ENCODE results near the gene SVBP. TPM values are rescaled to one million over a fixed set of nuclear protein-coding genes. Genes with fewer than 3 reads are reported as not detected.

Gene SVBP
- total RNA-seq, 3 donors from 2014 or later (not counting 1 experiment from before 2014, with no cell fraction given): 13.8 to 16.1 (median 15.2) TPM

- no peak for DNase-seq
- Mint-ChIP-seq H3K9me3 (no peaks in the 10 kb centered on the region), H3K4me3 (no peak overlapping the region), H3K4me1 (peaks cover 3 to 14% of the 10 kb centered on the region in 2 donors), H3K27me3 (ENCODE audit: low read depth in 2 of 2) (no peaks in the 10 kb centered on the region), H3K36me3 (no peaks in the 10 kb centered on the region), H3K27ac (no peak overlapping the region)
- Histone ChIP-seq H3K36me3 (ENCODE audit: control insufficient read depth, insufficient read depth, low read length) (no peaks in the 10 kb centered on the region), H3K27me3 (ENCODE audit: control insufficient read depth, insufficient read depth, low read length) (no peaks in the 10 kb centered on the region), H3K27ac (ENCODE audit: low read length) (no peak overlapping the region), H3K4me1 (ENCODE audit: control insufficient read depth, insufficient read depth, low read length) (no peaks in the 10 kb centered on the region), H3K4me3 (ENCODE audit: low read length) (no peak overlapping the region), H3K9me3 (ENCODE audit: control insufficient read depth, insufficient read depth, low read length) (no peaks in the 10 kb centered on the region)
- intact Hi-C loops (cut with micrococcal nuclease): no loop called here
- TF ChIP-seq, protein P1, sequence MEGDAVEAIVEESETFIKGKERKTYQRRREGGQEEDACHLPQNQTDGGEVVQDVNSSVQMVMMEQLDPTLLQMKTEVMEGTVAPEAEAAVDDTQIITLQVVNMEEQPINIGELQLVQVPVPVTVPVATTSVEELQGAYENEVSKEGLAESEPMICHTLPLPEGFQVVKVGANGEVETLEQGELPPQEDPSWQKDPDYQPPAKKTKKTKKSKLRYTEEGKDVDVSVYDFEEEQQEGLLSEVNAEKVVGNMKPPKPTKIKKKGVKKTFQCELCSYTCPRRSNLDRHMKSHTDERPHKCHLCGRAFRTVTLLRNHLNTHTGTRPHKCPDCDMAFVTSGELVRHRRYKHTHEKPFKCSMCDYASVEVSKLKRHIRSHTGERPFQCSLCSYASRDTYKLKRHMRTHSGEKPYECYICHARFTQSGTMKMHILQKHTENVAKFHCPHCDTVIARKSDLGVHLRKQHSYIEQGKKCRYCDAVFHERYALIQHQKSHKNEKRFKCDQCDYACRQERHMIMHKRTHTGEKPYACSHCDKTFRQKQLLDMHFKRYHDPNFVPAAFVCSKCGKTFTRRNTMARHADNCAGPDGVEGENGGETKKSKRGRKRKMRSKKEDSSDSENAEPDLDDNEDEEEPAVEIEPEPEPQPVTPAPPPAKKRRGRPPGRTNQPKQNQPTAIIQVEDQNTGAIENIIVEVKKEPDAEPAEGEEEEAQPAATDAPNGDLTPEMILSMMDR (IDR thresholded peaks at IDR 0.05): no peak
- 57% methylated on average over 1 of the region's 2 CpGs for WGBS (ENCODE audit: insufficient coverage)
- ATAC-seq: no peak
These were observed 5.7 kb upstream of the SVBP start for GRCh38 chr1:42822800-42823392.

GRCh38 chr1:42821690-42822089 lies 4.5 kb upstream of the SVBP start:
- no peaks in the 10 kb centered on the region for H3K9me3 Mint-ChIP-seq
- ATAC-seq (no peak), DNase-seq (no peak)
- peaks cover 11 to 21% of the 10 kb centered on the region in 2 donors for H3K4me1 Mint-ChIP-seq
- H3K4me1 ChIP-seq (ENCODE audit: control insufficient read depth, insufficient read depth, low read length): peaks cover under 1% of the 10 kb centered on the region
- no peaks in the 10 kb centered on the region for H3K27me3 ChIP-seq (ENCODE audit: control insufficient read depth, insufficient read depth, low read length)
- intact Hi-C loops (cut with micrococcal nuclease): no loop called here
- no peak overlapping the region for H3K4me3 ChIP-seq (ENCODE audit: low read length)
- H3K27ac ChIP-seq (ENCODE audit: low read length): no peak overlapping the region
- no peaks in the 10 kb centered on the region for H3K9me3 ChIP-seq (ENCODE audit: control insufficient read depth, insufficient read depth, low read length)
- no peaks in the 10 kb centered on the region for H3K36me3 ChIP-seq (ENCODE audit: control insufficient read depth, insufficient read depth, low read length)
- 81% methylated on average over 2 of the region's 2 CpGs for WGBS (ENCODE audit: insufficient coverage)
- H3K36me3 Mint-ChIP-seq: no peaks in the 10 kb centered on the region
- H3K4me3 Mint-ChIP-seq: no peak overlapping the region
- H3K27ac Mint-ChIP-seq: no peak overlapping the region
- TF ChIP-seq, protein P1 (IDR thresholded peaks at IDR 0.05): no peak
- H3K27me3 Mint-ChIP-seq (ENCODE audit: low read depth in 2 of 2): no peaks in the 10 kb centered on the region

GRCh38 chr1:42820813-42821212 lies 3.6 kb upstream of the SVBP start:
- no peak for DNase-seq
- no peak for ATAC-seq
- 100% methylated on average over 1 of the region's 1 CpG for WGBS (ENCODE audit: insufficient coverage)
- H3K36me3 ChIP-seq (ENCODE audit: control insufficient read depth, insufficient read depth, low read length): no peaks in the 10 kb centered on the region
- H3K27me3 Mint-ChIP-seq (ENCODE audit: low read depth in 2 of 2): no peaks in the 10 kb centered on the region
- H3K27ac ChIP-seq (ENCODE audit: low read length): no peak overlapping the region
- TF ChIP-seq, protein P1 (IDR thresholded peaks at IDR 0.05): no peak
- H3K27me3 ChIP-seq (ENCODE audit: control insufficient read depth, insufficient read depth, low read length): no peaks in the 10 kb centered on the region
- no peaks in the 10 kb centered on the region for H3K9me3 Mint-ChIP-seq
- H3K9me3 ChIP-seq (ENCODE audit: control insufficient read depth, insufficient read depth, low read length): no peaks in the 10 kb centered on the region
- no peak overlapping the region for H3K27ac Mint-ChIP-seq
- no peak overlapping the region for H3K4me3 ChIP-seq (ENCODE audit: low read length)
- H3K36me3 Mint-ChIP-seq: no peaks in the 10 kb centered on the region
- intact Hi-C loops (cut with micrococcal nuclease): no loop called here
- no peak overlapping the region for H3K4me3 Mint-ChIP-seq
- H3K4me1 Mint-ChIP-seq: peaks cover 19 to 29% of the 10 kb centered on the region in 2 donors
- H3K4me1 ChIP-seq (ENCODE audit: control insufficient read depth, insufficient read depth, low read length): peaks cover 9% of the 10 kb centered on the region

DNA sequence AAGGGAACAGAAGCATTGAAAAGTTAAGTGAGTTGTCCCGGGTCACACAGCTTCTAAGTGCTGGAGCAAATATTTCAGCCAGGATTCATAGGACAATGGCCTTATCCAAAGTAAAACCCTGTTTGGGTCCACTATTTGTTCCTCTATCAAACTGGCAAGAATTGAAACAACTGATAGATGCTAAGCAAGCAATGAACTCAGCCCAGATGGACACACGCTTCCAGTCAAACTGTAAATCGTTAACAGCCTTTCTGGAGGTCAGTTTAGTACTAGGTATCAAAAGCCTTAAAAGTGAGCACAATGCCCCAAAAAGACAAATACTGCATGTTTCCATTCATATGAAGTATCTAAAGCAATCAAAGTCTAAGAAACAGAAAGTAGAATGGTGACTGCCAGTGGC lies 779 bp upstream of the SVBP start:
- H3K4me1 Mint-ChIP-seq: peaks cover 19 to 31% of the 10 kb centered on the region in 2 donors
- H3K27me3 Mint-ChIP-seq (ENCODE audit: low read depth in 2 of 2): no peaks in the 10 kb centered on the region
- ATAC-seq (no peak), DNase-seq (no peak)
- no peaks in the 10 kb centered on the region for H3K36me3 Mint-ChIP-seq
- TF ChIP-seq, protein P1 (IDR thresholded peaks at IDR 0.05): no peak
- peaks cover 10% of the 10 kb centered on the region for H3K4me1 ChIP-seq (ENCODE audit: control insufficient read depth, insufficient read depth, low read length)
- no peak overlapping the region for H3K4me3 ChIP-seq (ENCODE audit: low read length)
- 98% methylated on average over 3 of the region's 3 CpGs for WGBS (ENCODE audit: insufficient coverage)
- no peak overlapping the region for H3K27ac ChIP-seq (ENCODE audit: low read length)
- no peak overlapping the region for H3K27ac Mint-ChIP-seq
- intact Hi-C loops (cut with micrococcal nuclease): loop anchor here (1.0 kb wide), 2 partner anchors 28 to 51 kb away; partner anchors contain the start of genes C1orf50, P3H1 and ZNF691
- H3K9me3 Mint-ChIP-seq: no peaks in the 10 kb centered on the region
- no peaks in the 10 kb centered on the region for H3K9me3 ChIP-seq (ENCODE audit: control insufficient read depth, insufficient read depth, low read length)
- no peaks in the 10 kb centered on the region for H3K27me3 ChIP-seq (ENCODE audit: control insufficient read depth, insufficient read depth, low read length)
- H3K36me3 ChIP-seq (ENCODE audit: control insufficient read depth, insufficient read depth, low read length): no peaks in the 10 kb centered on the region
- peak overlapping the region; percentile 80 for H3K4me3 Mint-ChIP-seq

All from natural killer cell (primary cell).